Neural cell (in vitro differentiated cells): Measurements from ENCODE around the gene SLC22A16. TPM values are rescaled to one million over a fixed set of nuclear protein-coding genes. Genes with fewer than 3 reads are reported as not detected.

ENCODE experiments used
- H2AFZ ChIP-seq: fragments of 200-600, 300-800 bp; sonication (generic), shearing (Covaris generic); 2 replicates; pipeline ENCODE4 v1.6.0; 2014; ENCODE audit warnings: low read depth, mild to moderate bottlenecking, antibody characterized with exemption, low read length, moderate library complexity
- H3F3A ChIP-seq: fragments of 200-600 bp; shearing (Covaris generic); 2 replicates; pipeline ENCODE4 v1.6.1; 2016; ENCODE audit warnings: mild to moderate bottlenecking, moderate library complexity, mixed read lengths, antibody characterized with exemption, low read length; ENCODE audit not compliant: insufficient read depth, poor library complexity, severe bottlenecking
- H3K27ac ChIP-seq: fragments of 200-600, 300-800 bp; sonication (generic), shearing (Covaris generic); 2 replicates; pipeline ENCODE4 v1.5.1; 2014; ENCODE audit warnings: mild to moderate bottlenecking, low read length, moderate library complexity
- H3K27me3 ChIP-seq: fragments of 300-800, 200-600 bp; sonication (generic), shearing (Covaris generic); 2 replicates; pipeline ENCODE4 v1.6.0; 2014; ENCODE audit warnings: mild to moderate bottlenecking, low read depth, low read length, moderate library complexity; ENCODE audit not compliant: insufficient read depth
- H3K36me3 ChIP-seq: fragments of 300-800, 200-600 bp; sonication (generic), shearing (Covaris generic); 2 replicates; pipeline ENCODE4 v1.5.1; 2014; ENCODE audit warnings: mild to moderate bottlenecking, antibody characterized with exemption, low read length, moderate library complexity; ENCODE audit not compliant: insufficient read depth
- H3K4me2 ChIP-seq: fragments of 300-800, 200-600 bp; sonication (generic), shearing (Covaris generic); 2 replicates; pipeline ENCODE4 v1.6.0; 2014; ENCODE audit warnings: mild to moderate bottlenecking, low read length
- H3K4me3 ChIP-seq: fragments of 300-800, 200-600 bp; sonication (generic), shearing (Covaris generic); 2 replicates; pipeline ENCODE4 v1.5.1; 2014; ENCODE audit warnings: mild to moderate bottlenecking, low read length, moderate library complexity
- H3K79me2 ChIP-seq: fragments of 200-600 bp; shearing (Covaris generic); replicated peaks from 2 replicates; pipeline ENCODE4 v1.6.0; 2014; ENCODE audit warnings: mild to moderate bottlenecking, low read length, moderate library complexity; ENCODE audit not compliant: insufficient read depth
- H3K9ac ChIP-seq: fragments of 300-800, 200-600 bp; sonication (generic), shearing (Covaris generic); 2 replicates; pipeline ENCODE4 v1.6.1; 2016; ENCODE audit warnings: mild to moderate bottlenecking, low read length, mixed read lengths
- H3K9me2 ChIP-seq: fragments of 200-600 bp; shearing (Covaris generic); 2 replicates; pipeline ENCODE4 v1.6.1; 2016; ENCODE audit warnings: mild to moderate bottlenecking, low read length, mixed read lengths; ENCODE audit not compliant: insufficient read depth
- H3K9me3 ChIP-seq: fragments of 200-600, 300-800 bp; sonication (generic), shearing (Covaris generic); 2 replicates; pipeline ENCODE4 v1.6.1; 2016; ENCODE audit warnings: mild to moderate bottlenecking, mixed run types, low read length, moderate library complexity, mixed read lengths
- H4K20me1 ChIP-seq: fragments of 200-600 bp; shearing (Covaris generic); 2 replicates; pipeline ENCODE4 v1.6.1; 2016; ENCODE audit warnings: mild to moderate bottlenecking, mixed run types; ENCODE audit not compliant: insufficient read depth
- CTCF ChIP-seq: fragments of 450-650 bp; IDR thresholded peaks from 2 replicates; pipeline ENCODE4 v1.5.1; 2014; ENCODE audit warnings: antibody characterized with exemption, mild to moderate bottlenecking, moderate library complexity; ENCODE audit not compliant: poor library complexity, severe bottlenecking
- EP300 ChIP-seq: fragments of 450-650 bp; conservative IDR thresholded peaks from 2 replicates; pipeline ENCODE4 v1.6.1; 2014; ENCODE audit warnings: antibody characterized with exemption, mild to moderate bottlenecking, moderate library complexity; ENCODE audit not compliant: poor library complexity, severe bottlenecking
- EZH2 ChIP-seq: fragments of 200-600, 300-800 bp; shearing (Covaris generic), sonication (generic); IDR thresholded peaks from 2 replicates; pipeline ENCODE4 v1.6.1; 2014; ENCODE audit warnings: antibody characterized with exemption, low read length, borderline replicate concordance, mild to moderate bottlenecking; ENCODE audit not compliant: insufficient read depth, poor library complexity, severe bottlenecking
- MXI1 ChIP-seq: fragments of 450-650 bp; conservative IDR thresholded peaks from 2 replicates; pipeline ENCODE4 v1.6.1; 2014; ENCODE audit warnings: antibody characterized with exemption, mild to moderate bottlenecking; ENCODE audit not compliant: poor library complexity, severe bottlenecking
- POLR2AphosphoS5 ChIP-seq: IDR thresholded peaks from 2 replicates; pipeline ENCODE4 v1.6.1; 2012
- RAD21 ChIP-seq: fragments of 450-650 bp; conservative IDR thresholded peaks from 2 replicates; pipeline ENCODE4 v1.6.1; 2014; ENCODE audit warnings: antibody characterized with exemption, mild to moderate bottlenecking, moderate library complexity
- SMC3 ChIP-seq: fragments of 450-650 bp; conservative IDR thresholded peaks from 2 replicates; pipeline ENCODE4 v1.6.1; 2014; ENCODE audit warnings: antibody characterized with exemption, mild to moderate bottlenecking, moderate library complexity; ENCODE audit not compliant: poor library complexity
- TAF1 ChIP-seq: IDR thresholded peaks from 2 replicates; pipeline ENCODE4 v1.6.1; 2012; ENCODE audit warnings: low read depth
- polyA plus RNA-seq: library from polyadenylated mRNA; depleted of rRNA; stranded (reverse); fragments of >200 nt; gene quantifications from 2 replicates; pipeline ENCODE4 v1.2.3, GENCODE V29; 2014
- TF ChIP-seq, protein P1 (sequence below): IDR thresholded peaks from 2 replicates; pipeline ENCODE4 v1.6.1; 2012; ENCODE audit warnings: borderline replicate concordance

The SLC22A16 gene
- polyA plus RNA-seq, 1 donor from 2014 or later: not detected

- no peak for TF ChIP-seq CTCF
- TF ChIP-seq, protein P1, sequence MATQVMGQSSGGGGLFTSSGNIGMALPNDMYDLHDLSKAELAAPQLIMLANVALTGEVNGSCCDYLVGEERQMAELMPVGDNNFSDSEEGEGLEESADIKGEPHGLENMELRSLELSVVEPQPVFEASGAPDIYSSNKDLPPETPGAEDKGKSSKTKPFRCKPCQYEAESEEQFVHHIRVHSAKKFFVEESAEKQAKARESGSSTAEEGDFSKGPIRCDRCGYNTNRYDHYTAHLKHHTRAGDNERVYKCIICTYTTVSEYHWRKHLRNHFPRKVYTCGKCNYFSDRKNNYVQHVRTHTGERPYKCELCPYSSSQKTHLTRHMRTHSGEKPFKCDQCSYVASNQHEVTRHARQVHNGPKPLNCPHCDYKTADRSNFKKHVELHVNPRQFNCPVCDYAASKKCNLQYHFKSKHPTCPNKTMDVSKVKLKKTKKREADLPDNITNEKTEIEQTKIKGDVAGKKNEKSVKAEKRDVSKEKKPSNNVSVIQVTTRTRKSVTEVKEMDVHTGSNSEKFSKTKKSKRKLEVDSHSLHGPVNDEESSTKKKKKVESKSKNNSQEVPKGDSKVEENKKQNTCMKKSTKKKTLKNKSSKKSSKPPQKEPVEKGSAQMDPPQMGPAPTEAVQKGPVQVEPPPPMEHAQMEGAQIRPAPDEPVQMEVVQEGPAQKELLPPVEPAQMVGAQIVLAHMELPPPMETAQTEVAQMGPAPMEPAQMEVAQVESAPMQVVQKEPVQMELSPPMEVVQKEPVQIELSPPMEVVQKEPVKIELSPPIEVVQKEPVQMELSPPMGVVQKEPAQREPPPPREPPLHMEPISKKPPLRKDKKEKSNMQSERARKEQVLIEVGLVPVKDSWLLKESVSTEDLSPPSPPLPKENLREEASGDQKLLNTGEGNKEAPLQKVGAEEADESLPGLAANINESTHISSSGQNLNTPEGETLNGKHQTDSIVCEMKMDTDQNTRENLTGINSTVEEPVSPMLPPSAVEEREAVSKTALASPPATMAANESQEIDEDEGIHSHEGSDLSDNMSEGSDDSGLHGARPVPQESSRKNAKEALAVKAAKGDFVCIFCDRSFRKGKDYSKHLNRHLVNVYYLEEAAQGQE: no peak
- no peak for TF ChIP-seq RAD21
- TF ChIP-seq EP300: no peak
- TF ChIP-seq POLR2AphosphoS5: no peak
- no peak for TF ChIP-seq SMC3
- no peak for TF ChIP-seq EZH2
- no peak for TF ChIP-seq MXI1
- TF ChIP-seq TAF1: no peak
- no peaks in the 10 kb centered on the region for H4K20me1 ChIP-seq
- H3K4me2 ChIP-seq: no peak overlapping the region
- H3K9me3 ChIP-seq: no peaks in the 10 kb centered on the region
- no peak overlapping the region for H2AFZ ChIP-seq
- H3K79me2 ChIP-seq: no peaks in the 10 kb centered on the region
- H3K9ac ChIP-seq: no peak overlapping the region
- no peak overlapping the region for H3K27ac ChIP-seq
- no peaks in the 10 kb centered on the region for H3F3A ChIP-seq
- H3K36me3 ChIP-seq: no peaks in the 10 kb centered on the region
- H3K27me3 ChIP-seq: no peaks in the 10 kb centered on the region
- no peak overlapping the region for H3K4me3 ChIP-seq
- H3K9me2 ChIP-seq: no peaks in the 10 kb centered on the region
Measured at GRCh38 chr6:110389689-110390382, 86.6 kb downstream of the SLC22A16 start.

DNA sequence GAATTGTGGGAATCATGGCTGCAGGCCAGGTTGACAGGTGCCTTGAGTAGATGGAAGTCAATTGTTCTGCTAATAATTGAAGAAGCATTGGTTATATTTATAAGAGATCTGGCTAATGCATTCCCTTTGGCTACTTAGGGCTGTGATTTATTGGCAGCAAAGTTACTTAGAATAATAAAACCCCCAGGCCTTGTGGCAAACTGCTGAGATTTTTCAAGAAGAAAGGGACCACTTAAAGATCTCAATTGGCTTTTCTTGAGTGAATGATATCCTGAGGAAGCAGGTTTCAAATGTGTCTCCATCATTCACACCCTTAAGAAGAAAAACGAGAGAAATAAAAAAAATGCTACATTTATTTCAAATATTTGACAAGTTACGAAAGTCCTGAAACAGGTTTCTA lies 88.4 kb downstream of the SLC22A16 start:
- H3K9me3 ChIP-seq: no peaks in the 10 kb centered on the region
- H4K20me1 ChIP-seq: no peaks in the 10 kb centered on the region
- no peaks in the 10 kb centered on the region for H3K9me2 ChIP-seq
- no peak overlapping the region for H3K9ac ChIP-seq
- H3K36me3 ChIP-seq: no peaks in the 10 kb centered on the region
- H3K4me2 ChIP-seq: no peak overlapping the region
- H3K27me3 ChIP-seq: no peaks in the 10 kb centered on the region
- no peaks in the 10 kb centered on the region for H3F3A ChIP-seq
- H3K4me3 ChIP-seq: no peak overlapping the region
- no peak overlapping the region for H2AFZ ChIP-seq
- no peak for TF ChIP-seq TAF1
- no peak overlapping the region for H3K27ac ChIP-seq
- H3K79me2 ChIP-seq: no peaks in the 10 kb centered on the region

GRCh38 chr6:110385458-110385863 lies 91.0 kb downstream of the SLC22A16 start:
- TF ChIP-seq POLR2AphosphoS5 (no peak), MXI1 (no peak), SMC3 (no peak), CTCF (no peak), EP300 (no peak), TAF1 (no peak), EZH2 (no peak), RAD21 (no peak)
- TF ChIP-seq, protein P1: no peak
- no peaks in the 10 kb centered on the region for H3K9me3 ChIP-seq
- no peak overlapping the region for H3K4me2 ChIP-seq
- H3F3A ChIP-seq: no peaks in the 10 kb centered on the region
- no peaks in the 10 kb centered on the region for H3K36me3 ChIP-seq
- no peak overlapping the region for H3K4me3 ChIP-seq
- H3K9me2 ChIP-seq: no peaks in the 10 kb centered on the region
- H3K9ac ChIP-seq: no peak overlapping the region
- H3K27ac ChIP-seq: no peak overlapping the region
- H3K79me2 ChIP-seq: no peaks in the 10 kb centered on the region
- H2AFZ ChIP-seq: no peak overlapping the region
- H3K27me3 ChIP-seq: no peaks in the 10 kb centered on the region
- H4K20me1 ChIP-seq: no peaks in the 10 kb centered on the region
